Measurements from ENCODE around the gene SGMS1. TPM values are rescaled to one million over a fixed set of nuclear protein-coding genes. Genes with fewer than 3 reads are reported as not detected.
"Not testable (repeated sequence)": the region's sequence is repeated elsewhere in the genome, so short reads cannot be mapped to it uniquely, and the experiment has no call there.

Gene SGMS1
- total and polyA plus RNA-seq, 2 donors (not counting 3 experiments of a cell fraction or from before 2014, with no cell fraction given), result 9.7 to 23.7 TPM

- intact Hi-C loops (cut with micrococcal nuclease), result no loop called here
- ChIA-PET POLR2A (no interaction called here), CTCF (interaction anchor here (1.1 kb wide), 1 partner anchor 137 kb away, joined by 4 read pairs; no protein-coding TSS in a partner anchor)
- Histone ChIP-seq H3K79me2 (ENCODE audit: control insufficient read depth, insufficient read depth, low read length) (no peaks in the 10 kb centered on the region), H2AFZ (ENCODE audit: low read depth, low read length) (no peak overlapping the region), H4K20me1 (replicated peaks; ENCODE audit: control insufficient read depth, extremely low read depth, insufficient read depth, low read length) (no peaks in the 10 kb centered on the region), H3K4me2 (ENCODE audit: insufficient read depth, low read length) (no peak overlapping the region), H3K36me3 (ENCODE audit: control insufficient read depth in 2 of 2, extremely low read depth in 1 of 2, insufficient read depth in 2 of 2, low read length in 2 of 2) (no peaks in the 10 kb centered on the region), H3K27ac (ENCODE audit: insufficient read depth, low read depth, low read length) (no peak overlapping the region), H3K4me1 (ENCODE audit: control insufficient read depth, extremely low read depth, insufficient read depth, low read length) (no peaks in the 10 kb centered on the region), H3K27me3 (ENCODE audit: control insufficient read depth in 2 of 2, insufficient read depth in 2 of 2, low read length in 2 of 2) (no peaks in the 10 kb centered on the region), H3K4me3 (replicated peaks in 1 of 3; ENCODE audit: insufficient read depth in 1 of 3, low read depth in 1 of 3, low read length in 3 of 3) (no peak overlapping the region), H3K9me3 (replicated peaks; ENCODE audit: control insufficient read depth, insufficient read depth, low read length) (no peaks in the 10 kb centered on the region), H3K9me1 (replicated peaks; ENCODE audit: control insufficient read depth, extremely low read depth, insufficient read depth, low read length) (no peaks in the 10 kb centered on the region), H3K9ac (replicated peaks; ENCODE audit: extremely low read depth, insufficient read depth, low read length) (no peak overlapping the region)
- FAIRE-seq (no peak), DNase-seq (ENCODE audit: low read depth, low spot score) (no peak)
- TF ChIP-seq MYC (IDR thresholded peaks at IDR 0.05; ENCODE audit: low read depth, low read length), result no peak
- BruUV-seq (replicated peaks), result no TSS peak
- dilution Hi-C loops (cut with MboI; ENCODE audit: extremely low pct_ligation_motif_present, low sequenced_read_pairs), result no loop called here
Observed at GRCh38 chr10:50504389-50504788, 119.4 kb downstream of the SGMS1 start.

- no peaks in the 10 kb centered on the region for H3K4me1 ChIP-seq (ENCODE audit: control insufficient read depth, extremely low read depth, insufficient read depth, low read length)
- dilution Hi-C loops (cut with MboI; ENCODE audit: extremely low pct_ligation_motif_present, low sequenced_read_pairs), result no loop called here
- H3K36me3 ChIP-seq (ENCODE audit: control insufficient read depth in 2 of 2, extremely low read depth in 1 of 2, insufficient read depth in 2 of 2, low read length in 2 of 2), result no peaks in the 10 kb centered on the region
- no peaks in the 10 kb centered on the region for H3K79me2 ChIP-seq (ENCODE audit: control insufficient read depth, insufficient read depth, low read length)
- CTCF ChIA-PET, result interaction anchor here (1.1 kb wide), 1 partner anchor 136 kb away, joined by 4 read pairs; no protein-coding TSS in a partner anchor
- BruUV-seq (replicated peaks), result no TSS peak
- no peak overlapping the region for H3K27ac ChIP-seq (ENCODE audit: insufficient read depth, low read depth, low read length)
- no peaks in the 10 kb centered on the region for H3K9me3 ChIP-seq (replicated peaks; ENCODE audit: control insufficient read depth, insufficient read depth, low read length)
- H2AFZ ChIP-seq (ENCODE audit: low read depth, low read length), result no peak overlapping the region
- TF ChIP-seq GATA2 (IDR thresholded peaks at IDR 0.05; ENCODE audit: insufficient read depth, insufficient read length, low read depth, low read length), result no peak
- DNase-seq (ENCODE audit: low read depth, low spot score) (no peak), FAIRE-seq (no peak)
- no peak overlapping the region for H3K4me3 ChIP-seq (replicated peaks in 1 of 3; ENCODE audit: insufficient read depth in 1 of 3, low read depth in 1 of 3, low read length in 3 of 3)
- intact Hi-C loops (cut with micrococcal nuclease), result no loop called here
- no peaks in the 10 kb centered on the region for H3K27me3 ChIP-seq (ENCODE audit: control insufficient read depth in 2 of 2, insufficient read depth in 2 of 2, low read length in 2 of 2)
- H3K9ac ChIP-seq (replicated peaks; ENCODE audit: extremely low read depth, insufficient read depth, low read length), result no peak overlapping the region
- no peaks in the 10 kb centered on the region for H3K9me1 ChIP-seq (replicated peaks; ENCODE audit: control insufficient read depth, extremely low read depth, insufficient read depth, low read length)
- no peaks in the 10 kb centered on the region for H4K20me1 ChIP-seq (replicated peaks; ENCODE audit: control insufficient read depth, extremely low read depth, insufficient read depth, low read length)
- H3K4me2 ChIP-seq (ENCODE audit: insufficient read depth, low read length), result no peak overlapping the region
- POLR2A ChIA-PET, result no interaction called here
Observed at GRCh38 chr10:50503661-50504320, 120.0 kb downstream of the SGMS1 start.

- POLR2A ChIA-PET; H3K4me3 ChIP-seq (replicated peaks in 1 of 3; ENCODE audit: insufficient read depth in 1 of 3, low read depth in 1 of 3, low read length in 3 of 3); H3K36me3 ChIP-seq (ENCODE audit: control insufficient read depth in 2 of 2, extremely low read depth in 1 of 2, insufficient read depth in 2 of 2, low read length in 2 of 2); H3K9me3 ChIP-seq (replicated peaks; ENCODE audit: control insufficient read depth, insufficient read depth, low read length); H2AFZ ChIP-seq (ENCODE audit: low read depth, low read length); H4K20me1 ChIP-seq (replicated peaks; ENCODE audit: control insufficient read depth, extremely low read depth, insufficient read depth, low read length); H3K9me1 ChIP-seq (replicated peaks; ENCODE audit: control insufficient read depth, extremely low read depth, insufficient read depth, low read length); H3K79me2 ChIP-seq (ENCODE audit: control insufficient read depth, insufficient read depth, low read length); BruUV-seq (replicated peaks); dilution Hi-C loops (cut with MboI; ENCODE audit: extremely low pct_ligation_motif_present, low sequenced_read_pairs); H3K27ac ChIP-seq (ENCODE audit: insufficient read depth, low read depth, low read length); H3K4me2 ChIP-seq (ENCODE audit: insufficient read depth, low read length); FAIRE-seq; H3K27me3 ChIP-seq (ENCODE audit: control insufficient read depth in 2 of 2, insufficient read depth in 2 of 2, low read length in 2 of 2); DNase-seq (ENCODE audit: low read depth, low spot score); H3K4me1 ChIP-seq (ENCODE audit: control insufficient read depth, extremely low read depth, insufficient read depth, low read length); H3K9ac ChIP-seq (replicated peaks; ENCODE audit: extremely low read depth, insufficient read depth, low read length); intact Hi-C loops (cut with micrococcal nuclease): not testable (repeated sequence)
- CTCF ChIA-PET, result interaction anchor here (1.9 kb wide), 1 partner anchor 119 kb away, joined by 8 read pairs; no protein-coding TSS in a partner anchor
Observed at GRCh38 chr10:50503156-50503555, 120.6 kb downstream of the SGMS1 start.

Data from endothelial cell of umbilical vein (primary cell).